Liver (tissue), 3 donors: Measurements from ENCODE around the gene EXTL1.

Experiments
- EGR1 ChIP-seq, 2 donors: IDR thresholded peaks; 2 replicates each; pipeline ENCODE4 v1.6.1; 2016 to 2018; ENCODE audit warnings: antibody characterized with exemption in 2 of 2, low read depth in 2 of 2
- JUND ChIP-seq, 2 donors: IDR thresholded peaks; 2 replicates each; pipeline ENCODE4 v1.6.1; 2016; ENCODE audit warnings: antibody characterized with exemption in 2 of 2
- YY1 ChIP-seq: IDR thresholded peaks from 2 replicates; pipeline ENCODE4 v1.6.1; 2016; ENCODE audit warnings: antibody characterized with exemption, mild to moderate bottlenecking
- TF ChIP-seq, protein P1 (sequence below): IDR thresholded peaks from 2 replicates; pipeline ENCODE4 v1.6.1; 2016; ENCODE audit warnings: antibody characterized with exemption
- TF ChIP-seq, protein P2 (sequence below): fragments of 150-350 bp; IDR thresholded peaks from 2 replicates; pipeline ENCODE4 v1.5.1; 2017; ENCODE audit warnings: improper control_type of control experiment, low read depth, low read length; ENCODE audit not compliant: missing input control
- TF ChIP-seq, protein P3 (sequence below): IDR thresholded peaks from 2 replicates; pipeline ENCODE4 v1.6.1; 2016; ENCODE audit warnings: antibody characterized with exemption
- TF ChIP-seq, protein P4 (sequence below): IDR thresholded peaks from 2 replicates; pipeline ENCODE4 v1.6.1; 2016; ENCODE audit warnings: antibody characterized with exemption, mild to moderate bottlenecking
- TF ChIP-seq, protein P5 (sequence below): IDR thresholded peaks from 2 replicates; pipeline ENCODE4 v1.6.1; 2016; ENCODE audit warnings: antibody characterized with exemption
- donor health status: healthy.
- donor health status: healthy.

GRCh38 chr1:26031196-26031595 lies 9.6 kb downstream of the EXTL1 start:
- TF ChIP-seq, protein P1, sequence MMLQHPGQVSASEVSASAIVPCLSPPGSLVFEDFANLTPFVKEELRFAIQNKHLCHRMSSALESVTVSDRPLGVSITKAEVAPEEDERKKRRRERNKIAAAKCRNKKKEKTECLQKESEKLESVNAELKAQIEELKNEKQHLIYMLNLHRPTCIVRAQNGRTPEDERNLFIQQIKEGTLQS = no peak
- TF ChIP-seq, protein P2, sequence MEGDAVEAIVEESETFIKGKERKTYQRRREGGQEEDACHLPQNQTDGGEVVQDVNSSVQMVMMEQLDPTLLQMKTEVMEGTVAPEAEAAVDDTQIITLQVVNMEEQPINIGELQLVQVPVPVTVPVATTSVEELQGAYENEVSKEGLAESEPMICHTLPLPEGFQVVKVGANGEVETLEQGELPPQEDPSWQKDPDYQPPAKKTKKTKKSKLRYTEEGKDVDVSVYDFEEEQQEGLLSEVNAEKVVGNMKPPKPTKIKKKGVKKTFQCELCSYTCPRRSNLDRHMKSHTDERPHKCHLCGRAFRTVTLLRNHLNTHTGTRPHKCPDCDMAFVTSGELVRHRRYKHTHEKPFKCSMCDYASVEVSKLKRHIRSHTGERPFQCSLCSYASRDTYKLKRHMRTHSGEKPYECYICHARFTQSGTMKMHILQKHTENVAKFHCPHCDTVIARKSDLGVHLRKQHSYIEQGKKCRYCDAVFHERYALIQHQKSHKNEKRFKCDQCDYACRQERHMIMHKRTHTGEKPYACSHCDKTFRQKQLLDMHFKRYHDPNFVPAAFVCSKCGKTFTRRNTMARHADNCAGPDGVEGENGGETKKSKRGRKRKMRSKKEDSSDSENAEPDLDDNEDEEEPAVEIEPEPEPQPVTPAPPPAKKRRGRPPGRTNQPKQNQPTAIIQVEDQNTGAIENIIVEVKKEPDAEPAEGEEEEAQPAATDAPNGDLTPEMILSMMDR = no peak
- TF ChIP-seq, protein P3, sequence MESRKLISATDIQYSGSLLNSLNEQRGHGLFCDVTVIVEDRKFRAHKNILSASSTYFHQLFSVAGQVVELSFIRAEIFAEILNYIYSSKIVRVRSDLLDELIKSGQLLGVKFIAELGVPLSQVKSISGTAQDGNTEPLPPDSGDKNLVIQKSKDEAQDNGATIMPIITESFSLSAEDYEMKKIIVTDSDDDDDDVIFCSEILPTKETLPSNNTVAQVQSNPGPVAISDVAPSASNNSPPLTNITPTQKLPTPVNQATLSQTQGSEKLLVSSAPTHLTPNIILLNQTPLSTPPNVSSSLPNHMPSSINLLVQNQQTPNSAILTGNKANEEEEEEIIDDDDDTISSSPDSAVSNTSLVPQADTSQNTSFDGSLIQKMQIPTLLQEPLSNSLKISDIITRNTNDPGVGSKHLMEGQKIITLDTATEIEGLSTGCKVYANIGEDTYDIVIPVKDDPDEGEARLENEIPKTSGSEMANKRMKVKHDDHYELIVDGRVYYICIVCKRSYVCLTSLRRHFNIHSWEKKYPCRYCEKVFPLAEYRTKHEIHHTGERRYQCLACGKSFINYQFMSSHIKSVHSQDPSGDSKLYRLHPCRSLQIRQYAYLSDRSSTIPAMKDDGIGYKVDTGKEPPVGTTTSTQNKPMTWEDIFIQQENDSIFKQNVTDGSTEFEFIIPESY = no peak
- TF ChIP-seq, protein P4, sequence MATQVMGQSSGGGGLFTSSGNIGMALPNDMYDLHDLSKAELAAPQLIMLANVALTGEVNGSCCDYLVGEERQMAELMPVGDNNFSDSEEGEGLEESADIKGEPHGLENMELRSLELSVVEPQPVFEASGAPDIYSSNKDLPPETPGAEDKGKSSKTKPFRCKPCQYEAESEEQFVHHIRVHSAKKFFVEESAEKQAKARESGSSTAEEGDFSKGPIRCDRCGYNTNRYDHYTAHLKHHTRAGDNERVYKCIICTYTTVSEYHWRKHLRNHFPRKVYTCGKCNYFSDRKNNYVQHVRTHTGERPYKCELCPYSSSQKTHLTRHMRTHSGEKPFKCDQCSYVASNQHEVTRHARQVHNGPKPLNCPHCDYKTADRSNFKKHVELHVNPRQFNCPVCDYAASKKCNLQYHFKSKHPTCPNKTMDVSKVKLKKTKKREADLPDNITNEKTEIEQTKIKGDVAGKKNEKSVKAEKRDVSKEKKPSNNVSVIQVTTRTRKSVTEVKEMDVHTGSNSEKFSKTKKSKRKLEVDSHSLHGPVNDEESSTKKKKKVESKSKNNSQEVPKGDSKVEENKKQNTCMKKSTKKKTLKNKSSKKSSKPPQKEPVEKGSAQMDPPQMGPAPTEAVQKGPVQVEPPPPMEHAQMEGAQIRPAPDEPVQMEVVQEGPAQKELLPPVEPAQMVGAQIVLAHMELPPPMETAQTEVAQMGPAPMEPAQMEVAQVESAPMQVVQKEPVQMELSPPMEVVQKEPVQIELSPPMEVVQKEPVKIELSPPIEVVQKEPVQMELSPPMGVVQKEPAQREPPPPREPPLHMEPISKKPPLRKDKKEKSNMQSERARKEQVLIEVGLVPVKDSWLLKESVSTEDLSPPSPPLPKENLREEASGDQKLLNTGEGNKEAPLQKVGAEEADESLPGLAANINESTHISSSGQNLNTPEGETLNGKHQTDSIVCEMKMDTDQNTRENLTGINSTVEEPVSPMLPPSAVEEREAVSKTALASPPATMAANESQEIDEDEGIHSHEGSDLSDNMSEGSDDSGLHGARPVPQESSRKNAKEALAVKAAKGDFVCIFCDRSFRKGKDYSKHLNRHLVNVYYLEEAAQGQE = no peak
- TF ChIP-seq EGR1 (IDR thresholded peaks at IDR 0.05; ENCODE audit: low read depth in 2 of 2) (no peak), JUND (IDR thresholded peaks at IDR 0.05) (no peak), YY1 (no peak)
- TF ChIP-seq, protein P5, sequence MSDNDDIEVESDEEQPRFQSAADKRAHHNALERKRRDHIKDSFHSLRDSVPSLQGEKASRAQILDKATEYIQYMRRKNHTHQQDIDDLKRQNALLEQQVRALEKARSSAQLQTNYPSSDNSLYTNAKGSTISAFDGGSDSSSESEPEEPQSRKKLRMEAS = no peak
